ENCODE data around the gene EBF4.

GRCh38 chr20:2671977-2672376 is 20.6 kb upstream of the EBF4 start:
- TF ChIP-seq EZH2 (IDR thresholded peaks at IDR 0.05; ENCODE audit: borderline replicate concordance, insufficient read depth, low read length, poor library complexity, severe bottlenecking) (no peak), CTCF (IDR thresholded peaks at IDR 0.05; ENCODE audit: poor library complexity, severe bottlenecking) (no peak), TAF1 (IDR thresholded peaks at IDR 0.05; ENCODE audit: low read depth) (no peak)

All from neural cell (in vitro differentiated cells).